ENCODE data around the gene HOXD9. TPM values are rescaled to one million over a fixed set of nuclear protein-coding genes. Genes with fewer than 3 reads are reported as not detected.

The HOXD9 gene
- total and polyA plus RNA-seq, 2 of the 8 experiments (the other 6 are each of a cell fraction or from before 2014, with no cell fraction given): not detected

- Histone ChIP-seq H4K91ac (replicated peaks; ENCODE audit: insufficient read length, low read length) (no peak overlapping the region), H2BK120ac (replicated peaks; ENCODE audit: low read depth, low read length) (no peak overlapping the region), H2AK5ac (ENCODE audit: low read depth, low read length) (no peak overlapping the region), H3K4me1 (replicated peaks in 1 of 4; ENCODE audit: control insufficient read depth in 3 of 4, insufficient read depth in 4 of 4, low read length in 3 of 4) (peaks cover 0 to 14% (median 9%) of the 10 kb centered on the region in 4 experiments; a peak in 6 of 7 replicates), H3K14ac (ENCODE audit: insufficient read length) (no peak overlapping the region), H3K18ac (ENCODE audit: extremely low read depth, low read length) (no peak overlapping the region), H2BK5ac (ENCODE audit: low read depth, low read length) (no peak overlapping the region), H3K9ac (replicated peaks in 1 of 4; ENCODE audit: extremely low read depth in 1 of 4, low read depth in 3 of 4, low read length in 3 of 4) (no peak overlapping the region), H3K56ac (replicated peaks; ENCODE audit: insufficient read length, low read depth, low read length) (no peak overlapping the region), H3K27me3 (replicated peaks in 1 of 4; ENCODE audit: control insufficient read depth in 3 of 4, extremely low read depth in 1 of 4, insufficient read depth in 3 of 4, low read length in 3 of 4) (peaks cover 94 to 100% (median 98%) of the 10 kb centered on the region in 4 experiments), H3K4me2 (ENCODE audit: insufficient read depth in 1 of 2, low read depth in 2 of 2, low read length in 2 of 2) (no peak overlapping the region; a peak in 1 of 4 replicates), H4K5ac (ENCODE audit: insufficient read length, low read depth, low read length) (no peak overlapping the region), H3K79me1 (ENCODE audit: low read depth, low read length) (no peaks in the 10 kb centered on the region), H3K23ac (ENCODE audit: insufficient read length) (no peak overlapping the region), H3K27ac (ENCODE audit: low read depth, low read length) (no peak overlapping the region), H3K4me3 (ENCODE audit: extremely low read depth in 1 of 4, insufficient read depth in 2 of 4, low read depth in 3 of 4, low read length in 4 of 4) (no peak overlapping the region), H2BK15ac (ENCODE audit: low read length) (no peak overlapping the region), H2BK20ac (ENCODE audit: low read length) (no peak overlapping the region), H2AFZ (ENCODE audit: low read length) (no peak overlapping the region), H4K20me1 (replicated peaks in 1 of 2; ENCODE audit: control insufficient read depth in 1 of 2, insufficient read depth in 2 of 2, low read length in 2 of 2) (peaks cover 15 to 21% of the 10 kb centered on the region in 2 experiments), H3K23me2 (ENCODE audit: low read depth, low read length) (peaks cover 2% of the 10 kb centered on the region; the same call in 1 of the 2 replicates), H3K36me3 (ENCODE audit: control insufficient read depth in 2 of 4, insufficient read depth in 4 of 4, low read length in 3 of 4) (peaks cover 0 to 25% (median 0%) of the 10 kb centered on the region in 4 experiments; a peak in 1 of 8 replicates), H3K9me3 (ENCODE audit: insufficient read depth in 2 of 2, low read depth in 1 of 2, low read length in 1 of 2) (no peaks in the 10 kb centered on the region; a peak in 1 of 4 replicates), H3K79me2 (ENCODE audit: control insufficient read depth in 1 of 2, insufficient read depth in 2 of 2, low read length in 2 of 2) (no peaks in the 10 kb centered on the region), H3K4ac (replicated peaks; ENCODE audit: insufficient read length, low read depth, low read length) (no peak overlapping the region), H2BK12ac (ENCODE audit: low read depth, low read length) (no peak overlapping the region), H4K8ac (ENCODE audit: extremely low read depth, insufficient read depth, low read length) (no peak overlapping the region)
- FAIRE-seq (peak; percentile 19), DNase-seq (ENCODE audit: low read depth in 1 of 2, low spot score in 2 of 2) (peak in 1 of 2 experiments; percentile 83)
- TF ChIP-seq JUND (IDR thresholded peaks at IDR 0.05; ENCODE audit: low read length) (no peak), RAD21 (IDR thresholded peaks at IDR 0.05 in 1 of 2, conservative IDR thresholded peaks at IDR 0.05 in 1 of 2; ENCODE audit: low read depth in 2 of 2, low read length in 2 of 2) (peak; percentile 85 to 86), SP1 (IDR thresholded peaks at IDR 0.05; ENCODE audit: low read depth, low read length) (no peak), CTCF (IDR thresholded peaks at IDR 0.05; ENCODE audit: control extremely low read depth in 1 of 3, insufficient read depth in 1 of 3, low read depth in 1 of 3, low read length in 3 of 3) (peak; percentile 31 to 74 (median 68)), SAP30 (IDR thresholded peaks at IDR 0.05; ENCODE audit: insufficient read depth, insufficient replicate concordance, low read length) (no peak), RBBP5 (IDR thresholded peaks at IDR 0.05; ENCODE audit: borderline replicate concordance, low read depth, low read length) (no peak)
- POLR2A ChIA-PET (ENCODE audit: partially characterized antibody): no interaction called here
- CTCF ChIA-PET (ENCODE audit: partially characterized antibody): interaction anchor here (0.6 to 6.2 kb wide), 48 partner anchors 11 to 1548 kb away, joined by 3 to 72 read pairs (median 4); partner anchors contain the start of genes HOXD10 and HOXD4
- 10% methylated on average over 13 of the region's 13 CpGs; no CpG with 5 or more reads in 1 of the 2 experiments for WGBS, 2 experiments (ENCODE audit: extremely low coverage in 1 of 2, insufficient coverage in 1 of 2, insufficient read length in 1 of 2, insufficient replicate concordance in 2 of 2, low coverage in 1 of 2, low lambda C conversion rate in 2 of 2, missing lambda C conversion rate in 1 of 2)
These were observed 4.6 kb downstream of the HOXD9 start for GRCh38 chr2:176126929-176127773.
